T follicular helper cell (primary cell): ENCODE data around the gene NEGR1.

ENCODE experiments used
- DNase-seq: peaks from one replicate; pipeline ENCODE4 v3.0.0-alpha.2; 2020; ENCODE audit warnings: low read depth

The NEGR1 gene

GRCh38 chr1:72230746-72231145, 51.6 kb downstream of the NEGR1 start:
- no peak for DNase-seq

DNA sequence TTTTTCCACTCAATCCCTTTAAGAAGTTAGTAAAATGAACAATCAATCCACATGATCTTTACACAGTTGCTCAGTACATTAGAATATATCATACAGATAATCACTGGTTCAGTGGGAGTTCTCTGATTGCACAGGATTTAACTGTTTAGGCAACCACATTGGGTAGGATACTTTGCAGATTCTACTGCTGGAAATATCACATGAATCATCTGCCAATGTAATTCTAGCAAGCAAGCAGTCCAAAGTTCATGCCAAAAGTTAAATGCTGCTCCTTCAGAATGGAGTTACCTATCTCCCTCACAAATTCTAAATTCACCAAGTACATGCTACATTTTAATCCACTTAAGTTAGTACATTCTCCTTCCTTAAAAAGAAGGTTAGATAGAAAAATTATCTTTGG, 52.4 kb downstream of the NEGR1 start:
- DNase-seq = no peak

GRCh38 chr1:72227667-72228066, 54.7 kb downstream of the NEGR1 start:
- DNase-seq = no peak

GRCh38 chr1:72224506-72224905, 57.8 kb downstream of the NEGR1 start:
- no peak for DNase-seq

DNA sequence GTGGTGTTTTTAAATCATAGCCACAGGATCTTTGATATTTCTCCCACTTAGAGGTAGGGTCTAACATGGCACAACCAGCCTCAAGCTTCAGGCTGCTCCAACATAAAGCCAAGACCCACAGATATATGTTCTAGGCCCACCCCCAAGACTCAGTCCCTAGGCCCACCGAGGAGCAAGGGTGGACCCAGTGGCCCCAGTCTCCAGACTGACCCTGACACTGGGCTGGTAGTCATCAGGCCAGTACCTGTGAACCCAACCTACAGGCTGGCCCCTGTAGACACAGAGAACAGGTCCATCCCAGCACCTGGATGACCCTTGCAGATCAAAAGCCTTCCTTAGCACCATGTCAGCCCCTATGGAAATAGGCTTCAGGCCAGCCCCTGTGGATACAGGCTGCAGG, 60.5 kb downstream of the NEGR1 start:
- DNase-seq = no peak

- DNase-seq = no peak
These were observed 64.1 kb downstream of the NEGR1 start for GRCh38 chr1:72218141-72218739.

- DNase-seq = no peak
These were observed 75.3 kb downstream of the NEGR1 start for GRCh38 chr1:72207059-72207458.

GRCh38 chr1:72202761-72203160, 79.6 kb downstream of the NEGR1 start:
- no peak for DNase-seq

DNA sequence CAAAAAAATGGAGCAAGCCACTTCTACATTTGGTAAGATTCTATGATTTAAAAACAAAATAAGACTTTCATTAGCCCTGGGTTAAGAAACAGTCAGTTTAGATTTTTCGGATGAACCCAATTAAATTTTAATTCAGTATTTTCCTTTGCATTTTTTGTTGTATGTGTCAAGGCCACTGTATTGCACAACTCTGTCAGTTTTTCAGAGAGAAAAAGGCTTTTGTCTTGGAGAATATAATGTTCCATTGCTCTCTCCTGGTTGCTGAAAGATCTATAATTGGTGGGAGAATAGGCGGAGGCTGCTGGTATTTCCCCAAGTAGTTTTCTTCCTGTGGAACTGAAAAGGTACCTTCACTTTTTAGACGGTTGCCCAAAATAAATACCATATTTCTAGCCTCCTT, 84.6 kb downstream of the NEGR1 start:
- DNase-seq = no peak

DNA sequence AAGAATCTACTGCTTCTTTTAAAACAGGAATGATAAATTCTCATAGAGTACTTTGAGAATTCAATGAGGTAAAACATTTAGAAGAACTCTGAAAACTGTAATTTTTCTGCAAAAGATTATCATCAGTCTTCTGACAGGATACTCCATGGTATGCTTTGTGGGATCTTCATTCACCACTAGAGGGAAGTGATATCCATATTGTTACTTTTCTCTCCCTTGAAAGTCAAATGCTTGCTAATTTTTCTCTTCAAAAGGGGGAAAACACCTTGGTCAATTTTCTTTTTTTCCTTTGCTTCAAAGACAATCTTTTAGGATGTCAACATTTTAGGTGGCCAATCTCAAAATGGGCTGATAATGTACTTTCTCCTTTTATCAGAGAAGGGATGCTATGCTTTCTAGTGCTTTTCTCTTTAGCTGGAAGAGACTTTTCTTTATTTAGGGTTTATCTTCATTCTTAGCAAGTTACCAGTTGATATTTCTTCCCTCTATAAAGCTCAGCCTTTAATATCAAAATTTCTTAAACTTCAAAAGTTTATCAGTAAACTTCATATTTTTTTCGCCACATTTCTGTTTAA, 95.5 kb downstream of the NEGR1 start:
- DNase-seq = no peak

DNA sequence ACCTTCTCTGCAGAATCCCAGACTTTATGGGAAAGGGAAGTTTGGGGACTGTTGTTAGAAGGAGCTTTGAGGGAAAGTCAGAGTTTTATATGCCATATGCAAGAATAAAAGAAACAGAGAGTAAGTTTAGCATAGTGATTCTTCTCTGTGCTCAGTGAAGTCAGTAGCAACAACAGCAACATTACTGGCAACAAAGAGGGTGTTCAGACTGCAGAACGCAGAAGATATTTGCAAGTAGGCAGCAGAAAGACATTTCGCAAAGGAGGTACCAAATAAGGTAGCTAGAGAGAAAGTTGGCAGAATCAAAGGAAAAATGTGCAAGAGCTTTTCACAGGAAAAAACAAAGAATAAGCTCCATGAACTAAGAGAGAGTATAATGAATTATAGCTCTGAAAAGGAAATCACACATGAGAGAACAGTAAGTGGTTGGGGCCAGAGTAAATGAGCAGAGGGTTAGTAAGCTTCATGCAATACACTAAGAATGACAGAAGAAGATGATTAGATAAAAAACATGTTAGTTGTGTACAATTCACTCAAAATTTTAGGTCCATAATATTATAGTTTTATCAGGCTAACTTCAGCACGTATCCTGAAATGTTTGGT, 98.1 kb downstream of the NEGR1 start:
- DNase-seq = no peak

DNA sequence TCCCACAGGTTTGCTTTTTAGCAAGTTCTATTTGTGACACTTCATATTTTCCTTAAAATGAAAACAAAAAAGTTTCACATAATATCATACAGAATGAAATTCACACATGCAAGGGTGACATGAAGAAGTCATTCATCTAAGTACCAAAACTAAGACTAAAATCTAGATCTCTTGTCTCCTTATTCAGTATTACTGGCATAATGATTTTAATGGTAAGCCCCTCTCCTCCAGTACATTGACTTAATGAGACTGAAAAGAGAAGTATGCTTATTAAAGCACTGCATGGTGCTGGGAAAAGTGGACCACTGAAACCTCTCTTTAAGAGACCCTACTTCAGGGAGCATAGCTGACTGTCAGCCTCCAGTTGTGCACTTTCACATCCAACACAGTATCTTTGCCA, 99.5 kb downstream of the NEGR1 start:
- DNase-seq = no peak

DNA sequence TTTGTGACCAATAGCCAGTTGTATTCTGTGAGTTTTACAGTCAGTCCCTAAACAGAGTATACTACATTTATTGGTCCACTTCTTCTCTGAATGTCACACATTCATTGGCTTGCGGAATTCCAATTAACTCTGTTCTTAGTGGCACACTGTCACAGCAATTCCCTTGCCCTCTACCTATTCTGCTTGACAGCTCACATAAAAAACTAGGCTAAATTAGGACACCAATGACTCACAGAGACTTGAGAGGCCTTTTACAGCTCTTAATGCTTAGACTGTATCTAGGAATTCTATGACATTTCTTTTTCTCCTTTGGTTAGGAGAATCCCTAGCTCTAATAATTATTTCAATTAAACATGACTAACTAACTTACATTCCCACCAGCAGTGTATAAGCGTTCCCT, 104.1 kb downstream of the NEGR1 start:
- no peak for DNase-seq

DNA sequence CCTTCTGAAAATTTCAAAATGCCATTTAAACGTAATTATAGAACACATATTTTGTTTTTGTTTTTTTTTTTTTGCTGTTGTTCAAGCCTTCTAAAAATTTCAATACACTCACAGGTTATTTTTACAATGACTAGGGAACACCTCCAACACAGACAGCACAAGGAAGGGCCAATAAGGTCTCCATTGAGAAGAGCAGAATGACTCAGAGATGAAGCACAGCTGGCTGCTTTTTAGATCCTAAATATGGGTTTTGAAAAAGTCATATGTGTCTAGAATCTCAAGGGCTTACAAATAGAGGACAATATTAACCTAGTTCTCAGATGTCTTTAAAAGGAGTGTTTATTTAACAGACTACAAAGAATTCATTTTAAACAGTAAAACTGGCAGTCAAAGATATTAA, 104.6 kb downstream of the NEGR1 start:
- DNase-seq = no peak

GRCh38 chr1:72170246-72170645, 112.1 kb downstream of the NEGR1 start:
- DNase-seq = no peak

GRCh38 chr1:72166426-72166825, 115.9 kb downstream of the NEGR1 start:
- DNase-seq = no peak

DNA sequence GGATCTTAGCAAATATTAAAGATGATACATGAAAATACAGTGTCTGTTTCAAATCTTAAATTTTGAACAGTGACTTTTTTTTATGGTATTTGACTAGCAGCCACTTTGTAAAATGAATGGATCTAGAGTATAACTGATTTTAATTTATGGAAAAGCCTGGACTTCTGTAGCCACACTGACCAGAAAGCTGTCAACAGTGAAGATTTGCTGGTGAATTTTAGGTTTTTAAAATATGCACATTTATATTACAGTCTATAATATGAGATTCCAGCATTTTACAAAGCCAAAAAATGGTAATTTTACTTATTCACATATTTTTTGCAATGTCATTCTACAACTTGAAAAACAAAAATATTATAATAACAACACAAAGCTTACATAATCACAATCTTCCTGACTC, 131.8 kb downstream of the NEGR1 start:
- DNase-seq = no peak

- DNase-seq = no peak
These were observed 140.5 kb downstream of the NEGR1 start for GRCh38 chr1:72141875-72142274.

- DNase-seq = no peak
These were observed 142.1 kb downstream of the NEGR1 start for GRCh38 chr1:72140222-72140621.

DNA sequence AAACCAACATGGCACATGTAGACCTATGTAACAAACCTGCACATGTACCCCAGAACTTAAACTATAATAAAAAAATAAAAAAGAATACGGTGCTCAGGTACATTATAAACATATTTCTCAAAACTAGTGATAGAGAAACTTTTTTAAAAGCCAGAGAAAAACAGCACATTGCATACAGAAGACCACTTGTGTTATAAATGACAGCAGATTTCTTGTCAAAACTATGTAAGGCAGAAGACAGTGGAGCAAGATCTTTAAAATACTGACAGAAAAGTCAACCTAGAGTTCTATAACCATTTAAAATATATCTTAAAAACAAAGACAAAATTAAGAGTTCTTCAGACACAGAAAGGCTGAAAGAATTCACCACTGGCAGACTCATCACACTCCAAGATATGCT, 144.7 kb downstream of the NEGR1 start:
- DNase-seq = no peak

DNA sequence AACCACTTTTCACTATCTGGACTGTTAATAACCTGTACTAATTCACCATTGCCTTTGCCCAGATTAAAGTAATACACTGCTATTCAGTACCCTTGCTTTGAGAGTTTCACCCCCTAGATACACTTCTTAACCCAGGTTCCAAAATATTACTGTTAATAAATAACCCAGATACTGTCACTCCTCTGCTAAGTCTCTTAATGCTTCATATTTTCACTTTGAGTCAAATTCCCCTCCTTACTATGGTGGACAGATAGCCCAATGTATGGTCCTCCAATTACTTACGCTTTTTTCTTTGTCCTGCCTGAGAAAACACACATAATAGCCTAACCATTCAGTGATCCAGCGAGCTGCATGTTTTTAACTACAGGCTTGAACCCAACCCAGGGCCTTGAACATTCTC, 152.5 kb downstream of the NEGR1 start:
- DNase-seq = no peak

- DNase-seq = no peak
These were observed 160.0 kb downstream of the NEGR1 start for GRCh38 chr1:72122099-72122880.

DNA sequence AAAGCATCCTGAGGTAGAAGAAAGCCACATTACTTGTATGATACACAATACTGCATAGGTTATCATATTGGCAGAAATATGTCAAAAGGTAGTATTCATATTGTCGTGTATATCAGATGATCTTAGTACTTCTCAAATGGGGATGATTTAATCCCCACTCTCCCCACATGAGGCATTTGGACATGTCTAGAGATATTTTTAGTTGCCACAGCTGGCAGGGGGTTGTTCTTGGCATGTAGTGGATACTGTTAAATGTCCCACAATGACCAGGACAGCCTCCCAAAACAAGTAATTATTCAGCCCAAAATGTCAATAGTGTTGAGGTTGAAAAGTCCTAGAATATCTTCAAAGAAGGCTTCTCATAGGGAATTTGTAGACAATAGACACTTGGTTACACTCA, 162.8 kb downstream of the NEGR1 start:
- no peak for DNase-seq
